LNCaP clone FGC (cell line): ENCODE measurements around the gene GALNT18.

Experiments
- DNase-seq: peaks from one replicate; pipeline ENCODE4 v3.0.0-alpha.2; 2011; ENCODE audit warnings: low read depth
- H3K4me3 ChIP-seq: 2 replicates; pipeline ENCODE4 v1.5.1; 2011; ENCODE audit warnings: mild to moderate bottlenecking, low read depth, low read length, control low read depth
- CTCF ChIP-seq: IDR thresholded peaks from 2 replicates; pipeline ENCODE4 v1.5.1; 2012; ENCODE audit warnings: mild to moderate bottlenecking; ENCODE audit not compliant: control insufficient read depth, insufficient read depth; ENCODE audit errors: extremely low read depth

GALNT18 gene

GRCh38 chr11:11267312-11267711 is 354.5 kb downstream of the GALNT18 start:
- TF ChIP-seq CTCF = no peak
- no peak for DNase-seq
- H3K4me3 ChIP-seq = no peak overlapping the region

- peak; percentile 91 for TF ChIP-seq CTCF
- no peak overlapping the region for H3K4me3 ChIP-seq
- DNase-seq = peak; percentile 28
These were observed 355.7 kb downstream of the GALNT18 start for GRCh38 chr11:11265994-11266606.

- no peak for TF ChIP-seq CTCF
- DNase-seq = peak; percentile 22
- H3K4me3 ChIP-seq = no peak overlapping the region
These were observed 356.5 kb downstream of the GALNT18 start for GRCh38 chr11:11265320-11265719.

GRCh38 chr11:11263238-11264005 is 358.4 kb downstream of the GALNT18 start:
- no peak for TF ChIP-seq CTCF
- H3K4me3 ChIP-seq = no peak overlapping the region
- DNase-seq = no peak

GRCh38 chr11:11262171-11262920 is 359.5 kb downstream of the GALNT18 start:
- DNase-seq = no peak
- no peak for TF ChIP-seq CTCF
- no peak overlapping the region for H3K4me3 ChIP-seq

GRCh38 chr11:11261629-11262028 is 360.2 kb downstream of the GALNT18 start:
- TF ChIP-seq CTCF = no peak
- no peak overlapping the region for H3K4me3 ChIP-seq
- no peak for DNase-seq
